ENCODE data around the gene IRF4.

- TF ChIP-seq CTCF (IDR thresholded peaks at IDR 0.05; ENCODE audit: insufficient read depth, low read length, poor library complexity, severe bottlenecking) (no peak), EZH2phosphoT487 (conservative IDR thresholded peaks at IDR 0.05; ENCODE audit: low read length) (no peak)
Measured at GRCh38 chr6:378090-378957, 13.2 kb upstream of the IRF4 start.
